Fibroblast of skin of right quadriceps (primary cell): ENCODE data around the gene KCNH6.
A peak's percentile ranks its signal among the peaks of the same experiment; 100 is the strongest.

Experiments
- DNase-seq: peaks from one replicate; pipeline ENCODE4 v3.0.0-alpha.2; 2013

The KCNH6 gene

GRCh38 chr17:63489291-63489690 is 33.9 kb upstream of the KCNH6 start:
- DNase-seq, result no peak

GRCh38 chr17:63490329-63490728 is 32.8 kb upstream of the KCNH6 start:
- DNase-seq, result no peak

GRCh38 chr17:63490858-63491400 is 32.2 kb upstream of the KCNH6 start:
- DNase-seq, result no peak

- no peak for DNase-seq
Measured at GRCh38 chr17:63491413-63491812, 31.7 kb upstream of the KCNH6 start.

DNA sequence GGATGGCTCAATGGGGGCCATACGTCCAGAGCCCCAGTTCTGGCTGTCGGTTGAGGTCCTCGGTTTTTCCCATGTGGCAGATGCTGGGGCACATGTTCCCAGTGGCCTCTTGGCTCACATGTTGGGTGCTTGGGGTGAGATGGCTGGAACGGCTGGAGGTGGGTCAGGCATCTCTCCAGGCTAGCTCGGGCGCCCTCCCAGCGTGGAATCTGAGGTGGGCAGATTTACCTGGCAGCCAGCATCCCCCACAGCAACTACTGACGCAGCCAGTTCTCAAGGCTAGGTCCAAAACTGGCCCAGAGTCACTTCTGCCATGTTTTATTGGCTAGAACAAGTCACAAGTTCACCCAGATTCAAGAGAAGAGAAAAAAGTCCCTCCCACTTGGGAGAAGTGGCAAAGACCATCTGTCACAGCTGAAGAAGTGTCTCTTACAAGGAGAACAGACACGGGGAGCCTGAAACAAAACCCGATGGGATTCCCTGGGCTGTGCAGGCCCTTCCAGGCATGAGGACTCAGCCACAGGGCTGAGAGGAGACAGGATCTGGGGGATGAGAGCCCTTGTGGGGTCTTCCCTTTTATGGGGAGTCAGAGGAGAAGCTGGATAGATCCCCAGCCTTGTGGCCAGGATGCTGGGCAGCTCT is 31.1 kb upstream of the KCNH6 start:
- DNase-seq, result no peak

DNA sequence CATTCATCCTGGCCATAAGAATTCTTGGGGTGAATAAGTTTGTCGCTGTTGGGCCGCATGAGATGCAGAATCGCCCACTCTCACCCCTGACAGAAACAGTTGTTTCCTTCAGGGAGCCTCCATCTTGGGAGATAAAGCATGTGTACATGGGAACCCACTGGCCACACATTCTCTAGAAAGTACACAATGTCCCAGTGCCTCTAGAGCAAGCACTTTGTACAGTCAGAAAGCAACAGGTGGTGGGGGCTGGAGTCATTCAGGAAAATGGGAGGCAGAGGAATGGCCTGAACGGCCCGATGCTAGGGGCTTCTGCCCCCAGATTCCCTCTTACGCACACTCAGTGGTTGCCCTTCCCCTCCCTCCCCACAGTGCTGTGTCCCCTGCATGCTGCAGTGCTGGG is 30.2 kb upstream of the KCNH6 start:
- no peak for DNase-seq

GRCh38 chr17:63493411-63493810 is 29.7 kb upstream of the KCNH6 start:
- DNase-seq, result no peak

DNA sequence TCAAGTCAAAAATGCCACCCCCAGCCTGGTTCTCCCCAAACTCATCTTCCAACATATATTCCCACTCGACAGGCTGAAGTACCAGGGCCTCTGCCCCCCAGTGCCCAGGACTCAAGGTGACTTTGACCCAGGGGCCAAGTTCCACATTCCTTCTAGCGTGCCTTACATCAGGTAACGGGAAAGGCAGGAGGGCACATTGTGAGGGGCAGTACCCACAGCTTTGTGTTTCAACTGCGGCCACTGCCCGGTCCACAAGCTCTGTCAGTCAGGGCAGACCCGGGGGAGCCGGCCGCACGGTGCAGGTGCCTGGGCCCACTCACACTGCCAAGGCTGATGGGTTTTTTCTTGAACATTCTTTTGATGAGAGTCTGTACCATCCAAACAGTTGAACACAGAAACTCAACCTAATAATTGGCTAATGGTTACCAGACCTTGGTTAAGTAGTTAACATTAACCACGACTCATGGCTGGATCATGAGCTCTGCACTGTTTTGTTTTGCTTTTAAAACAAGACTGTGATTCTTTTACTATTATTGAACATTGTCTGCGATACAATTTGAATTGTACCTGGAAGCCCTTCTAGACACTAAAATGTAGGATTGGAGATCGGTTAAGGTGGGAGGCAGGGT is 28.7 kb upstream of the KCNH6 start:
- DNase-seq, result no peak

GRCh38 chr17:63495491-63495890 is 27.7 kb upstream of the KCNH6 start:
- no peak for DNase-seq

DNA sequence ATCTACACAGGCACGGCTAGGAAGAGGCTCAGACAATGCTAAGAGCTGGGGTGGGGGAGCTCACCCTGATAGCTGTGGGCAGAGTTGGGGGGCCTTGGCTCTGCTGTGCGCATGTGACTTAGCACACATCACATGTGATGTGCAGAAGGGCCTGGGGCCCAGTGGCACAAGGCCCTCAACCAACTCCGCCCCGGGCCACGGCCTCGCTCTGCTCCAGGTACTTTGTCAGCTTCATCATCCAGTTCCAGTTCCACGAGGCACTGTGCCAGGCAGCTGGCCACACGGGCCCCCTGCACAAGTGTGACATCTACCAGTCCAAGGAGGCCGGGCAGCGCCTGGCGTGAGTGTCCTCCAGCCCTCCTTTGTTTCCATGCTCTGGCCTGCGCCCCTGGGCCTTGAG is 27.0 kb upstream of the KCNH6 start:
- no peak for DNase-seq

DNA sequence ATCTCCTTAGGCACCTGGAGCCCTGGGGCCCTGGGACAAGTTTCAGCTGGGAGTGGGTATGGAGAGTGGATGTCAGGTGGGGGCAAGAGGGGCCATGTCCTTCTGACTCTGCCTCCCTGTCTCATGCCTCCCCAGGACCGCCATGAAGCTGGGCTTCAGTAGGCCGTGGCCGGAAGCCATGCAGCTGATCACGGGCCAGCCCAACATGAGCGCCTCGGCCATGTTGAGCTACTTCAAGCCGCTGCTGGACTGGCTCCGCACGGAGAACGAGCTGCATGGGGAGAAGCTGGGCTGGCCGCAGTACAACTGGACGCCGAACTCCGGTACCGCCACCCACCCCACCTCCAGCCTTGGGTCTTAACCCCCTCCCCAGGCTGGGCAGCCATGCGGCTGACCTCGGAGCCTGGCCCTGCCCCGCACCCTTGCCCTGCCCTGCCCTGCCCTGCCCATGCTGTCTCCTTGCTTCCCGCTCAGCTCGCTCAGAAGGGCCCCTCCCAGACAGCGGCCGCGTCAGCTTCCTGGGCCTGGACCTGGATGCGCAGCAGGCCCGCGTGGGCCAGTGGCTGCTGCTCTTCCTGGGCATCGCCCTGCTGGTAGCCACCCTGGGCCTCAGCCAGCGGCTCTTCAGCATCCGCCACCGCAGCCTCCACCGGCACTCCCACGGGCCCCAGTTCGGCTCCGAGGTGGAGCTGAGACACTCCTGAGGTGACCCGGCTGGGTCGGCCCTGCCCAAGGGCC is 26.3 kb upstream of the KCNH6 start:
- no peak for DNase-seq

GRCh38 chr17:63497708-63498483 is 25.3 kb upstream of the KCNH6 start:
- peak; percentile 19 for DNase-seq

DNA sequence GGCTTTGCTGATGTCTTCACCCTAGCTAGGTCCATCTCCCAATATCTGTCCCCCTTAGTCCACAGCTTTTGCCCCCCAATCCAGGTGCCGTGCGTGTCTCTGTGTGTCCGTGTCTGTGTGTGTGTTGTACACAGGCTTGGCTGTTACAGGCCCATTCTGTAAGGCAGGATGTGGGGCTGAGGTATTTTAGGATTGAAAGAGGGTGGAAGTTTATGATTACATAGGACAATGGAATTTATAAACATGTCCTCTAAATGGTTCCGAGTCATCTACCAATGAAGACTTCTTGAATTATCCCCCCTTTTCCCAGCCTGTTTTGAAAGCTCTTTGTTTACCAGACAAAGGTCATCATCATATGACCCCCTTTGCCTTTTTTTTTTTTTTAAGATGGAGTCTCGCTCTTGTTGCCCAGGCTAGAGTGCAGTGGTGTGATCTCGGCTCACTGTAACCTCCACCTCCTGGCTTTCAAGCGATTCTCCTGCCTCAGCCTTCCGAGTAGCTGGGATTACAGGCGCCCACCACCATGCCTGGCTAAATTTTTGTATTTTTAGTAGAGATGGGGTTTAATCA is 24.4 kb upstream of the KCNH6 start:
- DNase-seq, result peak; percentile 81

- no peak for DNase-seq
Measured at GRCh38 chr17:63500543-63501390, 22.4 kb upstream of the KCNH6 start.

DNA sequence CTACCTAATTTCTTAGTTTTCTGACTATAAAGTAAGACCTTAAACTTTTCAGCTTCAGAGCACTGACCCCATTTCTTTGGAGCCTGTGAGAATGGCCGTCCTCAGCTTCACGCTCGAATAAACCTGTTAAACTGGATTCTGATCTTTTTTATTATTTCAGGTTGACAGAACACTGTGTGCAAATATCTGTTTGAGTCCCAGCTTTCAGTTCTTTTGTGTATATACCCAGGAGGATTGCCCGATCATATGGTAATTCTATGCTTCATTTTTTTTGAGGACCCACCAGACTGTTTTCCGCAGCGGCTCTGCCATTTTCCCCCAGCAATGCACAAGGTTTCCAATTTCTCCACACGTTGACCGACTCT is 19.8 kb upstream of the KCNH6 start:
- DNase-seq, result no peak

DNA sequence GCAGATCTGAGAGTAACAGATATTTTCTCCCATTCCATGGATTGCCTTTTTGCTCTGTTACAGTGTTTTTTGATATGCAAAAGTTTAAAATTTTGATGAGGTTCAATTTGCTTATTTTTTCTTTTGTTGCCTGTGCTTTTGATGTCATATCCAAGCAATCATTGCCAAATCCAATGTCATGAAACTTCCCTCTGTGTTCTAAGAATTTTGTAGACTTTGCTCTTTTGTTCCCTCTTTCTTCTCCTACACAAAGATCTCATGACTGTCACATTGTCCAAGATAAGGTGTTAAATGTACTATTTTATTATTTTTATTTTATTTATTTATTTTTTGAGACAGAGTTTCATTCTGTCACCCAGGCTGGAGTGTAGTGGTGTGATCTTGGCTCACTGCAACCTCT is 18.9 kb upstream of the KCNH6 start:
- no peak for DNase-seq

- DNase-seq, result no peak
Measured at GRCh38 chr17:63505341-63505740, 17.8 kb upstream of the KCNH6 start.

- DNase-seq, result no peak
Measured at GRCh38 chr17:63506627-63507026, 16.5 kb upstream of the KCNH6 start.

DNA sequence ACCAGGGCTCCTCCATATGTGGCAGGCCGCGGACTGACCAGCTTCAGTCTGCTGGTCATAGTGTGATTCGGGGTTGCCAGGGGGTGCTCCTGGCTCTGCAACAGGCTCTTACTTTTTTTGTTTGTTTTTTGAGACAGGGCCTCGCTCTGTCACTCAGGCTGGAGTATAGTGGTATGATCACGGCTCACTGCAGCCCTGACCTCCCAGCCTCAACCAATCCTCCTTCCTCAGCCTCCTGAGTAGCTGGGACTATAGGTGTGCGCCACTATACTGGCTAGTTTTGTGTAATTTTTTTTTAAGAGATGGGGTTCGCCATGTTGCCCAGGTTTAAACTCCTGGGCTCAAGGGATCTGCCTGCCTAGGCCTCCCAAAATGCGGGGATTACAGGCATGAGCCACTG is 11.8 kb upstream of the KCNH6 start:
- DNase-seq, result no peak

- no peak for DNase-seq
Measured at GRCh38 chr17:63512388-63512787, 10.8 kb upstream of the KCNH6 start.

DNA sequence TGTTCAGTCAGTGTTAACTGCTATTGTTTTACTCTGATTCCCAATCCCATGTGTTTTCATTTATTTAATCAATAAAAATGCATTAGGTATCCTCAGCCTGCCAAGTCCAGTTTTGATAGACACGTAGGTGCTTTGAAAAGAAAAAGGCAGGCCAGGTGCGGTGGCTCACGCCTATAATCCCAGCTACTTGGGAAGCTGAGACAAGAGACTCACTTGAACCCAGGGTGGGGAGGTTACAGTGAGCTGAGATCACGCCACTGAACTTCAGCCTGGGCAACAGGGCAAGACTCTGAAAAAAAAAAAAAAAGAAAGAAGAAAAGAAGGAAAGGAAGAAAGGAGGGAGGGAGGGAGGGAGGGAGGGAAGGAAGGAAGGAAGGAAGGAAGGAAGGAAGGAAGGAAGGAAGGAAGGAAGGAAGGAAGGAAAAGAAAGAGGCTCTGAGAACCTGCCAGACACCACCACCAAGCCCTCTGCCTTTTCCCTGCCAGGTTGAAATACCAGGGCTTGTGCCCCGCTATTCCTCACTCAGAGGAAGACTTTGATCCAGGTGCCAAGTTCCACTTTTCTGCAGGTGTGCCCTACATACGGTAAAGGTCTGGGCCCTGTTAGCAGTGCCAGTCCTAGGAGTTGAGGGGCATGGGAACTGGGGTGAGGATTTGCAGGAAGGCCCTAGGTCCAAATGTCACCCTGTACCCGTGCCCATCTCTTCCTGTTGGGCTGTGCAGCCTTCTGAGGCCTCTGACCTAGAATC is 10.1 kb upstream of the KCNH6 start:
- no peak for DNase-seq
